ENCODE measurements around the gene CFAP299.

DNA sequence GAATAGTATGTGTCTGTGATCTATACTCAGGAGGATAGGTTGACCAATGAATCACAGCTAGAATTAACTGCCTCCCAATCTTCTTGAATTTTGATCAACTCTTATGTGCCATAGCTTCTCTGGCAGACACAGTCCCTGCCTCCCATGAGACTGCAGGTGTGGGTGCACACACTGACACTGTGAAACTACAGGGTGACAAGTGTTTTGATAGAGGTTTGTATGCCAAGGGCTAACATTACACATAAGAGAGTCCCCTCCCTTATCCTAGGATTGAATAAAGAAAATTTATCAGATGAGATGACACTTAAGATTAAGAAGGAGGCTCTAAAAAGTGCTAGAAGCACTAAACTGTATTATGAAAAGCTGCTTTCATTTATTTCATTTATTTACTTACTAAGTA lies 476.6 kb downstream of the CFAP299 start:
- TF ChIP-seq, protein P1, sequence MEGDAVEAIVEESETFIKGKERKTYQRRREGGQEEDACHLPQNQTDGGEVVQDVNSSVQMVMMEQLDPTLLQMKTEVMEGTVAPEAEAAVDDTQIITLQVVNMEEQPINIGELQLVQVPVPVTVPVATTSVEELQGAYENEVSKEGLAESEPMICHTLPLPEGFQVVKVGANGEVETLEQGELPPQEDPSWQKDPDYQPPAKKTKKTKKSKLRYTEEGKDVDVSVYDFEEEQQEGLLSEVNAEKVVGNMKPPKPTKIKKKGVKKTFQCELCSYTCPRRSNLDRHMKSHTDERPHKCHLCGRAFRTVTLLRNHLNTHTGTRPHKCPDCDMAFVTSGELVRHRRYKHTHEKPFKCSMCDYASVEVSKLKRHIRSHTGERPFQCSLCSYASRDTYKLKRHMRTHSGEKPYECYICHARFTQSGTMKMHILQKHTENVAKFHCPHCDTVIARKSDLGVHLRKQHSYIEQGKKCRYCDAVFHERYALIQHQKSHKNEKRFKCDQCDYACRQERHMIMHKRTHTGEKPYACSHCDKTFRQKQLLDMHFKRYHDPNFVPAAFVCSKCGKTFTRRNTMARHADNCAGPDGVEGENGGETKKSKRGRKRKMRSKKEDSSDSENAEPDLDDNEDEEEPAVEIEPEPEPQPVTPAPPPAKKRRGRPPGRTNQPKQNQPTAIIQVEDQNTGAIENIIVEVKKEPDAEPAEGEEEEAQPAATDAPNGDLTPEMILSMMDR (IDR thresholded peaks at IDR 0.05 in 8 of 11, conservative IDR thresholded peaks at IDR 0.05 in 3 of 11), result no peak
- TF ChIP-seq POLR2A (IDR thresholded peaks at IDR 0.05), result no peak
